ENCODE results near the gene PTPRN2. TPM values are rescaled to one million over a fixed set of nuclear protein-coding genes. Genes with fewer than 3 reads are reported as not detected.

PTPRN2 gene
- total and polyA plus RNA-seq, 2 donors from 2014 or later: 4.8 to 6.2 TPM

GRCh38 chr7:157552295-157552993 lies 1035.2 kb downstream of the PTPRN2 start:
- no peaks in the 10 kb centered on the region for H3K4me1 ChIP-seq (ENCODE audit: control insufficient read depth in 2 of 3, insufficient read depth in 2 of 3, low read depth in 1 of 3, low read length in 3 of 3)
- H3K36me3 ChIP-seq (ENCODE audit: control insufficient read depth in 2 of 3, insufficient read depth in 3 of 3, low read length in 3 of 3): no peaks in the 10 kb centered on the region
- H3K27me3 ChIP-seq (ENCODE audit: control insufficient read depth, insufficient read depth, low read length): no peaks in the 10 kb centered on the region
- no peaks in the 10 kb centered on the region for H3K9me3 ChIP-seq (ENCODE audit: control insufficient read depth in 2 of 3, insufficient read depth in 1 of 3, low read length in 3 of 3)
- H3K9ac ChIP-seq (ENCODE audit: low read length in 3 of 3): no peak overlapping the region
- no peak overlapping the region for H3K27ac ChIP-seq (ENCODE audit: low read depth in 2 of 2, low read length in 2 of 2)
- no peak overlapping the region for H3K4me3 ChIP-seq (ENCODE audit: low read length in 3 of 3)
- intact Hi-C loops (cut with DNase I): no loop called here
- DNase-seq: peak in 2 of 5 donors; percentile 16 to 32
- FAIRE-seq: no peak
- TF ChIP-seq, protein P1, sequence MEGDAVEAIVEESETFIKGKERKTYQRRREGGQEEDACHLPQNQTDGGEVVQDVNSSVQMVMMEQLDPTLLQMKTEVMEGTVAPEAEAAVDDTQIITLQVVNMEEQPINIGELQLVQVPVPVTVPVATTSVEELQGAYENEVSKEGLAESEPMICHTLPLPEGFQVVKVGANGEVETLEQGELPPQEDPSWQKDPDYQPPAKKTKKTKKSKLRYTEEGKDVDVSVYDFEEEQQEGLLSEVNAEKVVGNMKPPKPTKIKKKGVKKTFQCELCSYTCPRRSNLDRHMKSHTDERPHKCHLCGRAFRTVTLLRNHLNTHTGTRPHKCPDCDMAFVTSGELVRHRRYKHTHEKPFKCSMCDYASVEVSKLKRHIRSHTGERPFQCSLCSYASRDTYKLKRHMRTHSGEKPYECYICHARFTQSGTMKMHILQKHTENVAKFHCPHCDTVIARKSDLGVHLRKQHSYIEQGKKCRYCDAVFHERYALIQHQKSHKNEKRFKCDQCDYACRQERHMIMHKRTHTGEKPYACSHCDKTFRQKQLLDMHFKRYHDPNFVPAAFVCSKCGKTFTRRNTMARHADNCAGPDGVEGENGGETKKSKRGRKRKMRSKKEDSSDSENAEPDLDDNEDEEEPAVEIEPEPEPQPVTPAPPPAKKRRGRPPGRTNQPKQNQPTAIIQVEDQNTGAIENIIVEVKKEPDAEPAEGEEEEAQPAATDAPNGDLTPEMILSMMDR (IDR thresholded peaks at IDR 0.05; ENCODE audit: borderline replicate concordance, extremely low read depth, insufficient read depth): no peak

DNA sequence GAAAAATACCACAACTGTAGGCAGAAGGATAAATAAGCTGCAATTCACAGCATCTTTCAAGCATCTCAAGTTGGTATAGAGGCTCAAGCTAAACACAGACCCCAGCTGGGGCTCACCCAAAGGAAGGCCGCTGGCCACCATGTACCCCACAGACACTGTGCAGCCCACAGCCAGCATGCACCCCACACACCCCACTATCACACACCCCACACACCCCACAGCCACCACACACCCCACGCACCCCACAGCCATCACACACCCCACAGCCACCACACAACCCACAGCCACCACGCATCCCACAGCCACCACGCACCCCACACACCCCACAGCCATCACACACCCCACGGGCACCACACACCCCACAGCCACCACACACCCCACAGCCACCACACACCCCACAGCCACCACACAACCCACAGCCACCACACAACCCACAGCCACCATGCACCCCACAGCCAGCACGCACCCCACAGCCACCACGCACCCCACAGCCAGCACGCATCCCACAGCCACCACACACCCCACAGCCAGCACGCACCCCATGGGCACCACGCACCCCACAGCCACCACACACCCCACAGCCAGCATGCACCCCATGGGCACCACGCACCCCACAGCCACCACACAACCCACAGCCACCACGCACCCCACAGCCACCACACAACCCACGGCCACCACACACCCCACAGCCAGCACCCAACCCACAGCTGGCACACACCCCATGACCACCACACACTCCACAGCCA lies 1036.1 kb downstream of the PTPRN2 start:
- Histone ChIP-seq H3K9ac (ENCODE audit: low read length in 3 of 3) (no peak overlapping the region), H3K4me1 (ENCODE audit: control insufficient read depth in 2 of 3, insufficient read depth in 2 of 3, low read depth in 1 of 3, low read length in 3 of 3) (no peaks in the 10 kb centered on the region), H3K36me3 (ENCODE audit: control insufficient read depth in 2 of 3, insufficient read depth in 3 of 3, low read length in 3 of 3) (no peaks in the 10 kb centered on the region), H3K4me3 (ENCODE audit: low read length in 3 of 3) (no peak overlapping the region), H3K27ac (ENCODE audit: low read depth in 2 of 2, low read length in 2 of 2) (no peak overlapping the region), H3K9me3 (ENCODE audit: control insufficient read depth in 2 of 3, insufficient read depth in 1 of 3, low read length in 3 of 3) (no peaks in the 10 kb centered on the region), H3K27me3 (ENCODE audit: control insufficient read depth, insufficient read depth, low read length) (no peaks in the 10 kb centered on the region)
- TF ChIP-seq, protein P1 (IDR thresholded peaks at IDR 0.05; ENCODE audit: borderline replicate concordance, extremely low read depth, insufficient read depth): no peak
- peak in 2 of 5 donors; percentile 23 to 47 for DNase-seq
- no peak for FAIRE-seq
- intact Hi-C loops (cut with DNase I): no loop called here

GRCh38 chr7:157550300-157551275 lies 1037.0 kb downstream of the PTPRN2 start:
- Histone ChIP-seq H3K9ac (ENCODE audit: low read length in 3 of 3) (no peak overlapping the region), H3K9me3 (ENCODE audit: control insufficient read depth in 2 of 3, insufficient read depth in 1 of 3, low read length in 3 of 3) (no peaks in the 10 kb centered on the region), H3K36me3 (ENCODE audit: control insufficient read depth in 2 of 3, insufficient read depth in 3 of 3, low read length in 3 of 3) (no peaks in the 10 kb centered on the region), H3K4me1 (ENCODE audit: control insufficient read depth in 2 of 3, insufficient read depth in 2 of 3, low read depth in 1 of 3, low read length in 3 of 3) (no peaks in the 10 kb centered on the region), H3K4me3 (ENCODE audit: low read length in 3 of 3) (no peak overlapping the region), H3K27ac (ENCODE audit: low read depth in 2 of 2, low read length in 2 of 2) (no peak overlapping the region), H3K27me3 (ENCODE audit: control insufficient read depth, insufficient read depth, low read length) (no peaks in the 10 kb centered on the region)
- TF ChIP-seq, protein P1 (IDR thresholded peaks at IDR 0.05; ENCODE audit: borderline replicate concordance, extremely low read depth, insufficient read depth): no peak
- DNase-seq: peak in 3 of 5 donors; percentile 29 to 31 (median 31)
- FAIRE-seq: no peak
- intact Hi-C loops (cut with DNase I): no loop called here

Data from kidney (tissue), 14 donors.